RKO (cell line): ENCODE results near the gene PBLD.

Experiments used
- DNase-seq: peaks from one replicate; pipeline ENCODE4 v3.0.0-alpha.2; 2016; ENCODE audit warnings: low spot score

PBLD gene

GRCh38 chr10:68233046-68233445 is 99.7 kb downstream of the PBLD start:
- no peak for DNase-seq
